Activated naive CD8-positive, alpha-beta T cell treated with anti-CD3 and anti-CD28 coated beads, Interleukin-2, amount 50 U/mL, for 24 hours (primary cell): ENCODE results near the gene SLC26A11.
"Not testable (repeated sequence)": the region's sequence is repeated elsewhere in the genome, so short reads cannot be mapped to it uniquely, and the experiment has no call there.

ENCODE experiments used
- ATAC-seq: fragments of 150-1000 bp; cut with Tn5 transposase; one replicate; pipeline ENCODE4 v1.10.0; 2021
- DNase-seq: peaks from one replicate; pipeline ENCODE4 v3.0.0; 2021
- H3K27ac Mint-ChIP-seq: one replicate; pipeline ENCODE4 v1.8.0; 2021; ENCODE audit warnings: mild to moderate bottlenecking, mixed read lengths
- H3K27me3 Mint-ChIP-seq: one replicate; pipeline ENCODE4 v1.8.0; 2021; ENCODE audit warnings: mixed read lengths
- H3K36me3 Mint-ChIP-seq: one replicate; pipeline ENCODE4 v1.8.0; 2021; ENCODE audit warnings: low read depth, mixed read lengths
- H3K4me1 Mint-ChIP-seq: one replicate; pipeline ENCODE4 v1.8.0; 2021; ENCODE audit warnings: mixed read lengths
- H3K4me3 Mint-ChIP-seq: one replicate; pipeline ENCODE4 v1.8.0; 2021; ENCODE audit warnings: mild to moderate bottlenecking, moderate library complexity, mixed read lengths
- H3K9me3 Mint-ChIP-seq: one replicate; pipeline ENCODE4 v1.8.0; 2021; ENCODE audit warnings: mixed read lengths

SLC26A11 gene

GRCh38 chr17:80263253-80264204, 43.3 kb downstream of the SLC26A11 start:
- peaks cover 68% of the 10 kb centered on the region for H3K4me1 Mint-ChIP-seq
- peak; percentile 89 for DNase-seq

GRCh38 chr17:80264205-80265075, 44.2 kb downstream of the SLC26A11 start:
- Mint-ChIP-seq H3K27me3 (peaks cover 2% of the 10 kb centered on the region), H3K9me3 (peaks cover 4% of the 10 kb centered on the region), H3K4me1 (peaks cover 59% of the 10 kb centered on the region), H3K4me3 (peak overlapping the region; percentile 96), H3K27ac (peak overlapping the region; percentile 97), H3K36me3 (peaks cover 24% of the 10 kb centered on the region)
- peak; percentile 5 for ATAC-seq
- peak; percentile 67 for DNase-seq

More at GRCh38 chr17:80263253-80264204, 43.3 kb downstream of the SLC26A11 start:
- Mint-ChIP-seq H3K36me3 (peaks cover 24% of the 10 kb centered on the region), H3K27me3 (peaks cover 2% of the 10 kb centered on the region), H3K27ac (peak overlapping the region; percentile 97), H3K9me3 (peaks cover 4% of the 10 kb centered on the region), H3K4me3 (peak overlapping the region; percentile 96)
- peak; percentile 45 for ATAC-seq

- H3K4me3 Mint-ChIP-seq: peak overlapping the region; percentile 96
- ATAC-seq: peak; percentile 60
- H3K36me3 Mint-ChIP-seq: peaks cover 30% of the 10 kb centered on the region
- peaks cover 56% of the 10 kb centered on the region for H3K4me1 Mint-ChIP-seq
- peak; percentile 70 for DNase-seq
- H3K27me3 Mint-ChIP-seq: no peaks in the 10 kb centered on the region
- peak overlapping the region; percentile 97 for H3K27ac Mint-ChIP-seq
- H3K9me3 Mint-ChIP-seq: peaks cover 4% of the 10 kb centered on the region
Measured at GRCh38 chr17:80265205-80266068, 45.2 kb downstream of the SLC26A11 start.

- Mint-ChIP-seq H3K27me3 (no peaks in the 10 kb centered on the region), H3K4me3 (no peak overlapping the region), H3K4me1 (peaks cover 54% of the 10 kb centered on the region), H3K9me3 (peaks cover 4% of the 10 kb centered on the region), H3K27ac (no peak overlapping the region), H3K36me3 (peaks cover 37% of the 10 kb centered on the region)
- no peak for ATAC-seq
- no peak for DNase-seq
Measured at GRCh38 chr17:80267391-80267790, 47.2 kb downstream of the SLC26A11 start.

- no peaks in the 10 kb centered on the region for H3K27me3 Mint-ChIP-seq
- no peak overlapping the region for H3K27ac Mint-ChIP-seq
- peaks cover 4% of the 10 kb centered on the region for H3K9me3 Mint-ChIP-seq
- peaks cover 52% of the 10 kb centered on the region for H3K4me1 Mint-ChIP-seq
- H3K4me3 Mint-ChIP-seq: no peak overlapping the region
- ATAC-seq (no peak), DNase-seq (no peak)
- H3K36me3 Mint-ChIP-seq: peaks cover 40% of the 10 kb centered on the region
Measured at GRCh38 chr17:80268427-80268826, 48.2 kb downstream of the SLC26A11 start.

GRCh38 chr17:80269405-80269807, 49.2 kb downstream of the SLC26A11 start:
- ATAC-seq: no peak
- Mint-ChIP-seq H3K27ac (no peak overlapping the region), H3K36me3 (peaks cover 42% of the 10 kb centered on the region), H3K4me1 (peaks cover 58% of the 10 kb centered on the region), H3K4me3 (no peak overlapping the region), H3K9me3 (peaks cover 4% of the 10 kb centered on the region), H3K27me3 (no peaks in the 10 kb centered on the region)
- no peak for DNase-seq

GRCh38 chr17:80270104-80270503, 49.9 kb downstream of the SLC26A11 start:
- no peak overlapping the region for H3K4me3 Mint-ChIP-seq
- ATAC-seq (no peak), DNase-seq (no peak)
- H3K9me3 Mint-ChIP-seq: peaks cover 4% of the 10 kb centered on the region
- H3K36me3 Mint-ChIP-seq: peaks cover 38% of the 10 kb centered on the region
- H3K27ac Mint-ChIP-seq: no peak overlapping the region
- H3K27me3 Mint-ChIP-seq: no peaks in the 10 kb centered on the region
- peaks cover 51% of the 10 kb centered on the region for H3K4me1 Mint-ChIP-seq

GRCh38 chr17:80270836-80271235, 50.6 kb downstream of the SLC26A11 start:
- peaks cover 47% of the 10 kb centered on the region for H3K4me1 Mint-ChIP-seq
- no peaks in the 10 kb centered on the region for H3K27me3 Mint-ChIP-seq
- peak; percentile 52 for DNase-seq
- peak overlapping the region; percentile 17 for H3K27ac Mint-ChIP-seq
- H3K36me3 Mint-ChIP-seq: peaks cover 34% of the 10 kb centered on the region
- H3K4me3 Mint-ChIP-seq: no peak overlapping the region
- ATAC-seq: peak; percentile 75
- H3K9me3 Mint-ChIP-seq: peaks cover under 1% of the 10 kb centered on the region

- no peak overlapping the region for H3K27ac Mint-ChIP-seq
- H3K4me3 Mint-ChIP-seq: no peak overlapping the region
- DNase-seq (no peak), ATAC-seq (no peak)
- peaks cover 35% of the 10 kb centered on the region for H3K36me3 Mint-ChIP-seq
- H3K9me3 Mint-ChIP-seq: no peaks in the 10 kb centered on the region
- H3K27me3 Mint-ChIP-seq: no peaks in the 10 kb centered on the region
- peaks cover 41% of the 10 kb centered on the region for H3K4me1 Mint-ChIP-seq
Measured at GRCh38 chr17:80272366-80272765, 52.1 kb downstream of the SLC26A11 start.

- no peak for DNase-seq
- Mint-ChIP-seq H3K4me3 (no peak overlapping the region), H3K36me3 (peaks cover 36% of the 10 kb centered on the region), H3K4me1 (peaks cover 41% of the 10 kb centered on the region), H3K9me3 (no peaks in the 10 kb centered on the region), H3K27ac (peak overlapping the region; percentile 82), H3K27me3 (no peaks in the 10 kb centered on the region)
- no peak for ATAC-seq
Measured at GRCh38 chr17:80274331-80274730, 54.1 kb downstream of the SLC26A11 start.

GRCh38 chr17:80274871-80275449, 54.7 kb downstream of the SLC26A11 start:
- no peaks in the 10 kb centered on the region for H3K27me3 Mint-ChIP-seq
- DNase-seq (no peak), ATAC-seq (no peak)
- H3K4me1 Mint-ChIP-seq: peaks cover 43% of the 10 kb centered on the region
- H3K36me3 Mint-ChIP-seq: peaks cover 40% of the 10 kb centered on the region
- peak overlapping the region; percentile 7 for H3K27ac Mint-ChIP-seq
- no peak overlapping the region for H3K4me3 Mint-ChIP-seq
- H3K9me3 Mint-ChIP-seq: no peaks in the 10 kb centered on the region

GRCh38 chr17:80275857-80276256, 55.6 kb downstream of the SLC26A11 start:
- not testable (repeated sequence) for H3K27me3 Mint-ChIP-seq, H3K27ac Mint-ChIP-seq, DNase-seq, H3K4me3 Mint-ChIP-seq, ATAC-seq, H3K9me3 Mint-ChIP-seq
- H3K4me1 Mint-ChIP-seq: peaks cover 40% of the 10 kb centered on the region
- peaks cover 35% of the 10 kb centered on the region for H3K36me3 Mint-ChIP-seq

- no peak for DNase-seq
- Mint-ChIP-seq H3K27ac (peak overlapping the region; percentile 69), H3K27me3 (no peaks in the 10 kb centered on the region), H3K9me3 (no peaks in the 10 kb centered on the region), H3K36me3 (peaks cover 27% of the 10 kb centered on the region), H3K4me1 (peaks cover 30% of the 10 kb centered on the region), H3K4me3 (no peak overlapping the region)
- ATAC-seq: peak; percentile 13
Measured at GRCh38 chr17:80277751-80278671, 57.8 kb downstream of the SLC26A11 start.
